Measurements from ENCODE around the gene PBLD. TPM values are rescaled to one million over a fixed set of nuclear protein-coding genes. Genes with fewer than 3 reads are reported as not detected.

Gene PBLD
- polyA plus RNA-seq, 1 donor (not counting 4 experiments of a cell fraction or from before 2014, with no cell fraction given), result 1.00 TPM

DNA sequence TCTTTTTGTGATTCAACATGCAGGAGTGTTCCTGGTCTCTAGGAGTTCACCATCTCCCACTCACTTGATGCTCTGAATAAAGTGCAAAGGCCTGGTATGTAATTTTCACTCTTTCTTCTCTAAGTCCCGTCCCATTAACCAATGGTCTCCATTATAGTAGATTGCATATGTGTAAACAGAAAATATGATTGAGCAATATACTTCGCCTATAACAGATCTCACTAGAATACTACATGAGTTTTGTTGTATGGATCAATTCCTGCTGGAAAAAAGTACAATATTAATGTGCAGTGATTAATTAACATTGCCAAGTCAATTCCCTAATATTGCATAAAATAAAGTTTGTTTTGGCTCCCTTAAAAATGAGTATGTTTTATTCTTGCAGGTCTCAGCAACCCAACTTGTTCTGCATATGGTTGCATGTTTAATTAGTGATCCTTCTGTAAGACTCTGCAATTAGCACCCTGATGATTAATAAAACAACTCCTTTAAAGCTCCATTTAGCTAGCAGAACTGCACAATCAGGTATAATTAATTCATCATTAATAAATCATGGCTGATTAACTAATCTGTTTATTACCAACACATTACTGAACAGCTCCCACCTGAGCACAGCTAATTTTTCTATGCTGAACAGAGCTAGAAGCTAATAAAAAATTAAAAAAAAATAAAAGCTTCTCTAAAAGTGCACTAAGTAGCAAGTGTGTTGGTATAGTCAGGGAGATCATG, 63.0 kb downstream of the PBLD start:
- Histone ChIP-seq H3K9ac (ENCODE audit: control insufficient read depth, extremely low read depth, insufficient read depth, low read length) (no peak overlapping the region), H3K27ac (ENCODE audit: control insufficient read depth, insufficient read depth, low read length) (no peak overlapping the region), H3K27me3 (ENCODE audit: control insufficient read depth, extremely low read depth, insufficient read depth, low read length) (no peaks in the 10 kb centered on the region), H3K36me3 (ENCODE audit: control insufficient read depth in 2 of 2, extremely low read depth in 1 of 2, insufficient read depth in 2 of 2, low read length in 2 of 2) (no peaks in the 10 kb centered on the region), H3K4me2 (ENCODE audit: control insufficient read depth, extremely low read depth, insufficient read depth, low read depth, low read length) (no peak overlapping the region), H3K9me3 (ENCODE audit: control insufficient read depth, low read depth, low read length) (no peaks in the 10 kb centered on the region), H4K20me1 (ENCODE audit: control insufficient read depth, extremely low read depth, insufficient read depth, low read length) (no peaks in the 10 kb centered on the region), H3K79me2 (ENCODE audit: control insufficient read depth, insufficient read depth, low read length) (no peaks in the 10 kb centered on the region), H3K4me1 (ENCODE audit: control insufficient read depth, extremely low read depth, insufficient read depth, low read length) (no peaks in the 10 kb centered on the region), H3K9me1 (ENCODE audit: control insufficient read depth, extremely low read depth, insufficient read depth, low read length) (no peaks in the 10 kb centered on the region), H3K4me3 (ENCODE audit: control insufficient read depth in 2 of 3, extremely low read depth in 1 of 3, insufficient read depth in 2 of 3, low read depth in 1 of 3, low read length in 3 of 3) (no peak overlapping the region), H2AFZ (ENCODE audit: control insufficient read depth, low read length) (no peak overlapping the region)
- DNase-seq (ENCODE audit: low read depth, low spot score) (no peak), FAIRE-seq (no peak)
- TF ChIP-seq, protein P1, sequence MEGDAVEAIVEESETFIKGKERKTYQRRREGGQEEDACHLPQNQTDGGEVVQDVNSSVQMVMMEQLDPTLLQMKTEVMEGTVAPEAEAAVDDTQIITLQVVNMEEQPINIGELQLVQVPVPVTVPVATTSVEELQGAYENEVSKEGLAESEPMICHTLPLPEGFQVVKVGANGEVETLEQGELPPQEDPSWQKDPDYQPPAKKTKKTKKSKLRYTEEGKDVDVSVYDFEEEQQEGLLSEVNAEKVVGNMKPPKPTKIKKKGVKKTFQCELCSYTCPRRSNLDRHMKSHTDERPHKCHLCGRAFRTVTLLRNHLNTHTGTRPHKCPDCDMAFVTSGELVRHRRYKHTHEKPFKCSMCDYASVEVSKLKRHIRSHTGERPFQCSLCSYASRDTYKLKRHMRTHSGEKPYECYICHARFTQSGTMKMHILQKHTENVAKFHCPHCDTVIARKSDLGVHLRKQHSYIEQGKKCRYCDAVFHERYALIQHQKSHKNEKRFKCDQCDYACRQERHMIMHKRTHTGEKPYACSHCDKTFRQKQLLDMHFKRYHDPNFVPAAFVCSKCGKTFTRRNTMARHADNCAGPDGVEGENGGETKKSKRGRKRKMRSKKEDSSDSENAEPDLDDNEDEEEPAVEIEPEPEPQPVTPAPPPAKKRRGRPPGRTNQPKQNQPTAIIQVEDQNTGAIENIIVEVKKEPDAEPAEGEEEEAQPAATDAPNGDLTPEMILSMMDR (optimal IDR thresholded peaks at IDR 0.05 in 1 of 3, IDR thresholded peaks at IDR 0.05 in 1 of 3, conservative IDR thresholded peaks at IDR 0.05 in 1 of 3; ENCODE audit: extremely low read depth in 1 of 3, insufficient read depth in 2 of 3, low read length in 3 of 3), result no peak
- TF ChIP-seq EZH2 (IDR thresholded peaks at IDR 0.05; ENCODE audit: low read length), result no peak
- dilution Hi-C loops (cut with MboI; ENCODE audit: extremely low pct_ligation_motif_present, low sequenced_read_pairs), result no loop called here

DNA sequence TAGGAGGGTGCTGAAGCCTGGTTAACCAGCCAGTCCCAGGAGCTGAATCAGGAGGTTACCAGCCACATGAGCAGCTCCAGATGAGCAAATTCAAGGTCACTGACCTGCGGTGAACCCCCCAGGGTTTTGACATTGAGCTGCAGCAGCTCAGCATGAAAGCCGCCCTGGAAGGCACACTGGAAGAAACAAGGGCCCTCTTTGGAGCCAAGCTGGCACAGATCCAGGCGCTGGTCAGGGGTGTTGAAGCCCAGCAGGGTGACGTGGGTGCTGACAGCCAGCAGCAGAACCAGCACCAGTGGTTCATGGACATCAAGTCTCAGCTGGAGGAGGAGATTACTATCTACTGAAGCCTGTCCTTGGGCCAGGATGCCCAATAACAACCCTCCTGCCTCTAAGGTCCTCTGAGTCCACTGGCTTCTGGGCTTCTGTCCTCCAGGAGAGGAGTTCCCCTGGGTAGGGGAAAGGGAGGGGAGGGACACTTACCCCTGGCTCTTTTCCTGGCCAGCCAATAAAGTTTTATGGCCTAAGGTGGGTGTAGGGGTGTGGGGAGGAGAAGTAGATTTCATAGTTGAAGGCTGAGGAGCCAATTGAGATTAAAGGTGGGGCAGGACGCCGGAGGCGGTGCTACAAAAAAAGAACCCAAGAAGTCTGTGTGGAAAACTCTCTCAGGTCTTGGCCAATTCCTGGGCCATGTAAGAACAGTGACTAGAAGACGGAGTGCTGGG, 71.4 kb downstream of the PBLD start:
- FAIRE-seq (no peak), DNase-seq (ENCODE audit: low read depth, low spot score) (no peak)
- no peak overlapping the region for H3K9ac ChIP-seq (ENCODE audit: control insufficient read depth, extremely low read depth, insufficient read depth, low read length)
- no peaks in the 10 kb centered on the region for H3K4me1 ChIP-seq (ENCODE audit: control insufficient read depth, extremely low read depth, insufficient read depth, low read length)
- no peaks in the 10 kb centered on the region for H3K36me3 ChIP-seq (ENCODE audit: control insufficient read depth in 2 of 2, extremely low read depth in 1 of 2, insufficient read depth in 2 of 2, low read length in 2 of 2)
- no peaks in the 10 kb centered on the region for H4K20me1 ChIP-seq (ENCODE audit: control insufficient read depth, extremely low read depth, insufficient read depth, low read length)
- no peaks in the 10 kb centered on the region for H3K27me3 ChIP-seq (ENCODE audit: control insufficient read depth, extremely low read depth, insufficient read depth, low read length)
- no peak overlapping the region for H3K4me3 ChIP-seq (ENCODE audit: control insufficient read depth in 2 of 3, extremely low read depth in 1 of 3, insufficient read depth in 2 of 3, low read depth in 1 of 3, low read length in 3 of 3)
- H3K9me3 ChIP-seq (ENCODE audit: control insufficient read depth, low read depth, low read length), result no peaks in the 10 kb centered on the region
- TF ChIP-seq, protein P1 (optimal IDR thresholded peaks at IDR 0.05 in 1 of 3, IDR thresholded peaks at IDR 0.05 in 1 of 3, conservative IDR thresholded peaks at IDR 0.05 in 1 of 3; ENCODE audit: extremely low read depth in 1 of 3, insufficient read depth in 2 of 3, low read length in 3 of 3), result no peak
- no peak for TF ChIP-seq EZH2 (IDR thresholded peaks at IDR 0.05; ENCODE audit: low read length)
- no peaks in the 10 kb centered on the region for H3K9me1 ChIP-seq (ENCODE audit: control insufficient read depth, extremely low read depth, insufficient read depth, low read length)
- dilution Hi-C loops (cut with MboI; ENCODE audit: extremely low pct_ligation_motif_present, low sequenced_read_pairs), result no loop called here
- H2AFZ ChIP-seq (ENCODE audit: control insufficient read depth, low read length), result no peak overlapping the region
- no peak overlapping the region for H3K27ac ChIP-seq (ENCODE audit: control insufficient read depth, insufficient read depth, low read length)
- H3K79me2 ChIP-seq (ENCODE audit: control insufficient read depth, insufficient read depth, low read length), result no peaks in the 10 kb centered on the region
- no peak overlapping the region for H3K4me2 ChIP-seq (ENCODE audit: control insufficient read depth, extremely low read depth, insufficient read depth, low read depth, low read length)

All from keratinocyte (primary cell).